ENCODE data around the gene MFNG. TPM values are rescaled to one million over a fixed set of nuclear protein-coding genes. Genes with fewer than 3 reads are reported as not detected.

The MFNG gene
- total and polyA plus RNA-seq, 5 experiments from 2014 or later: 233 to 401 (median 290) TPM

GRCh38 chr22:37451218-37451617 lies 35.0 kb downstream of the MFNG start:
- Mint-ChIP-seq H3K4me3 (no peak overlapping the region), H3K9me3 (no peaks in the 10 kb centered on the region), H3K36me3 (peaks cover 0 to 6% (median 2%) of the 10 kb centered on the region in 3 donors), H3K27me3 (no peaks in the 10 kb centered on the region), H3K27ac (no peak overlapping the region), H3K4me1 (peaks cover 2 to 9% (median 6%) of the 10 kb centered on the region in 4 donors)
- DNase-seq (no peak), ATAC-seq (no peak)
- POLR2A ChIA-PET: no interaction called here

DNA sequence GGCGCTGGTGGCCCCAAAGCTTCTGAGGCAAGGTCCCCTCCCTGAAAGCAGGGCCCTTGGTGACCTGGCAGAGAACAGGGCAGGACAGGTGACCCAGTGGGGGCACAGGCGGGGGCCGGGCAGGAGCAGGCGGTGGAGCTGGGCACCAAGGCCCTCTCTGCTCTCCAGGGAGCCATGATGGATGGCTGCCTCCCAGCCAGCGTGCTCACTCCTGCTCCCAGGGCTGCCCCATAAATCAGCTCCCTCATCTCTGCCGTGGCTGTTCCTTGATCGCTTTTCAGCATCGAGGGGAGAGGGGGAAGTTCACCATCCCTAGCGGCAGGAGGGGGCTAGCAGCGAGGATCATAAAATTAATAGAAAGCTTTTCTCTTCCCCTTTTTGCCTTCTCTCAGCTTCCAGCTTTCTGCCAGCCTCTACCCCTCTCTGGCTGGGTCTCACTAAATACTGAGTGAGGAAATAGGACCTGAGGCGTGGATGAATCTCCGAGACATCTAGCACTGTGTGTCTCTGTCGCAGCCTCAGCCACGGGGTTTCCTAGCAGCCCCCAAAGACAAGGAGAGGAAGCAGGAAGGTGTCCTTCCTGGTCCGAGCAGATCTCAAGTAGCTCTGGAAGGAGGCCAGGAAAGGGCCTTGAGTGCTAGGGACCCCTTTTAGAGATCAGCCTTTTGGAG lies 36.7 kb downstream of the MFNG start:
- POLR2A ChIA-PET: no interaction called here
- H3K36me3 Mint-ChIP-seq: peaks cover 0 to 2% (median 0%) of the 10 kb centered on the region in 3 donors
- ATAC-seq (no peak), DNase-seq (no peak)
- peaks cover 2 to 9% (median 5%) of the 10 kb centered on the region in 4 donors for H3K4me1 Mint-ChIP-seq
- H3K4me3 Mint-ChIP-seq: no peak overlapping the region
- H3K27me3 Mint-ChIP-seq: no peaks in the 10 kb centered on the region
- H3K27ac Mint-ChIP-seq: no peak overlapping the region
- H3K9me3 Mint-ChIP-seq: no peaks in the 10 kb centered on the region

GRCh38 chr22:37448516-37449127 lies 37.6 kb downstream of the MFNG start:
- Mint-ChIP-seq H3K27me3 (no peaks in the 10 kb centered on the region), H3K27ac (peak overlapping the region in 2 of 10 donors; percentile 47 to 51), H3K4me3 (no peak overlapping the region), H3K4me1 (peaks cover 2 to 9% (median 5%) of the 10 kb centered on the region in 4 donors), H3K36me3 (peaks cover 0 to 2% (median 0%) of the 10 kb centered on the region in 3 donors), H3K9me3 (no peaks in the 10 kb centered on the region)
- POLR2A ChIA-PET: no interaction called here
- ATAC-seq: no peak
- no peak for DNase-seq

DNA sequence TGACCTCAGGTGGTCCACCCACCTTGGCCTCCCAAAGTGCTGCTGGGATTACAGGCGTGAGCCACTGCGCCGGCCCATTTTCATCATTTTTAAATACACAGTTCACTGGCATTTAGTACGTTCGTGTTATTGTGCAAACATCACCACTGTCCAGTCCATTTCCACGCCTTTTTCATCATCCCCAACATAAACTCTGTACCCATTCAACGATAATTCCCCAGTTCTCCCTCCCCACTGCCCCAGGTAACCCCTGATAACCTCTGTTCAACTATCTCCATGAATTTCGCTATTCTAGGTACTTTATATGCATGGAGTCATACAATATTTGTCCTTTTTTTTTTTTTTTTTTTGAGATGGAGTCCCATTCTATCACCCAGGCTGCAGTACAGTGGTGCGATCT lies 40.7 kb downstream of the MFNG start:
- H3K27me3 Mint-ChIP-seq: peaks cover 0 to 8% (median 3%) of the 10 kb centered on the region in 5 donors

DNA sequence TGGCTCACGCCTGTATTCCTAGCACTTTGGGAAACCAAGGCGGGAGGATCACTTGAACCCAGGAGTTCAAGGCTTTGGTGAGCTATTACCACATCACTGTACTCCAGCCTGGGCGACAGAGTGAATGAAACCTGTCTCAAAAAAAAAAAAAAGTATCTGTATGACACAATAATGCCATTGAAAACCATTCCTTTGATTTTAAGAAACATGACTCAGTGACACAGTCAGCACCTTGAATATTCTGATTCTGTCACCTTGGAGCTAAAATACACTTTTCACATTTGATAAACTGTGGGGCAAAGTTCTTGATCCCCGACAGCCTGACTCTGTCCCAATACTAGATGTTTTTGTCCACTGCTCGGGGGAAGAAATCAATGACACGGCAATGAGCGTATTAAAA lies 42.2 kb downstream of the MFNG start:
- peaks cover 0 to 4% (median 2%) of the 10 kb centered on the region in 9 donors for H3K9me3 Mint-ChIP-seq
- ATAC-seq: no peak
- peaks cover 0 to 10% (median 3%) of the 10 kb centered on the region in 5 donors for H3K27me3 Mint-ChIP-seq
- POLR2A ChIA-PET: interaction anchor here (0.7 kb wide), 1 partner anchor 928 kb away, joined by 5 read pairs; no protein-coding TSS in a partner anchor
- H3K27ac Mint-ChIP-seq: no peak overlapping the region
- H3K36me3 Mint-ChIP-seq: peaks cover 0 to 6% (median 2%) of the 10 kb centered on the region in 3 donors
- no peak overlapping the region for H3K4me3 Mint-ChIP-seq
- no peak for DNase-seq
- H3K4me1 Mint-ChIP-seq: peaks cover 0 to 6% (median 0%) of the 10 kb centered on the region in 4 donors

More for the DNA sequence above, 40.7 kb downstream of the MFNG start:
- ATAC-seq (no peak), DNase-seq (no peak)
- H3K4me1 Mint-ChIP-seq: peaks cover 0 to 10% (median 4%) of the 10 kb centered on the region in 4 donors
- peaks cover 0 to 4% (median 2%) of the 10 kb centered on the region in 9 donors for H3K9me3 Mint-ChIP-seq
- POLR2A ChIA-PET: interaction anchor here (0.7 kb wide), 1 partner anchor 173 kb away, joined by 3 read pairs; no protein-coding TSS in a partner anchor
- peaks cover 0 to 6% (median 2%) of the 10 kb centered on the region in 3 donors for H3K36me3 Mint-ChIP-seq
- H3K4me3 Mint-ChIP-seq: no peak overlapping the region
- H3K27ac Mint-ChIP-seq: peak overlapping the region in 1 of 10 donors; percentile 80

GRCh38 chr22:37443086-37443485 lies 43.1 kb downstream of the MFNG start:
- POLR2A ChIA-PET: no interaction called here
- Mint-ChIP-seq H3K27ac (no peak overlapping the region), H3K4me1 (peaks cover 0 to 6% (median 0%) of the 10 kb centered on the region in 4 donors), H3K9me3 (peaks cover 0 to 4% (median 2%) of the 10 kb centered on the region in 9 donors), H3K36me3 (peaks cover 0 to 6% (median 2%) of the 10 kb centered on the region in 3 donors), H3K4me3 (no peak overlapping the region), H3K27me3 (peaks cover 0 to 10% (median 3%) of the 10 kb centered on the region in 5 donors)
- ATAC-seq (no peak), DNase-seq (no peak)

GRCh38 chr22:37442537-37442936 lies 43.6 kb downstream of the MFNG start:
- POLR2A ChIA-PET: no interaction called here
- Mint-ChIP-seq H3K4me3 (no peak overlapping the region), H3K36me3 (peaks cover 0 to 6% (median 2%) of the 10 kb centered on the region in 3 donors), H3K27me3 (peaks cover 0 to 10% (median 3%) of the 10 kb centered on the region in 5 donors), H3K9me3 (peaks cover 0 to 4% (median 2%) of the 10 kb centered on the region in 9 donors), H3K4me1 (peaks cover 0 to 6% (median 0%) of the 10 kb centered on the region in 4 donors), H3K27ac (no peak overlapping the region)
- no peak for DNase-seq
- no peak for ATAC-seq

GRCh38 chr22:37442135-37442534 lies 44.0 kb downstream of the MFNG start:
- Mint-ChIP-seq H3K4me3 (no peak overlapping the region), H3K27me3 (peaks cover 0 to 13% (median 3%) of the 10 kb centered on the region in 5 donors), H3K27ac (peak overlapping the region in 1 of 10 donors; percentile 41), H3K4me1 (peaks cover 0 to 6% (median 0%) of the 10 kb centered on the region in 4 donors), H3K9me3 (peaks cover 0 to 4% (median 2%) of the 10 kb centered on the region in 9 donors), H3K36me3 (peaks cover 0 to 6% (median 2%) of the 10 kb centered on the region in 3 donors)
- ATAC-seq (no peak), DNase-seq (no peak)
- POLR2A ChIA-PET: no interaction called here

- H3K4me1 Mint-ChIP-seq: peaks cover 0 to 6% (median under 1%) of the 10 kb centered on the region in 4 donors
- no peak for ATAC-seq
- H3K9me3 Mint-ChIP-seq: peaks cover 0 to 4% (median 2%) of the 10 kb centered on the region in 9 donors
- H3K27ac Mint-ChIP-seq: no peak overlapping the region
- peaks cover 0 to 6% (median 2%) of the 10 kb centered on the region in 3 donors for H3K36me3 Mint-ChIP-seq
- no peak for DNase-seq
- H3K27me3 Mint-ChIP-seq: peaks cover 0 to 13% (median 3%) of the 10 kb centered on the region in 5 donors
- POLR2A ChIA-PET: no interaction called here
- H3K4me3 Mint-ChIP-seq: no peak overlapping the region
Observed at GRCh38 chr22:37440875-37441274, 45.3 kb downstream of the MFNG start.

DNA sequence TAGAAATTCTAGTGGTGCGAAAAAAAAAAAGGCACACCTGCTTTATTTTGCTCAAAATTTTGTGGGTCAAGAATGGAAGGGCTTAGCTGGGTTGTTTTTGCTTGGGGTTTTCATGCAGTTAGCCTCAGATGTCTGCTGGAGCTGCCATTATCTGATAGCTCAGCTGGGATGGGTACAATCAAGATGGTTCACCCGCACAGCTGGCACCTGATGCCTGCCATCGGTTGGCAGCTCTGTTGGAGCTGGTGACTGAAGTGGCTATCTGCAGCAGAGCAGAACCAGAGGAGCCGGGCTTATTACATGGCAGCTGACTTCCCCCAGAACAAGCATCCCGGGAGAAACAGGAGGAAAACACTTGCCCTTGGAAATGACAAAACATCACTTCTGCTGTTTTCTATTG lies 46.8 kb downstream of the MFNG start:
- H3K27ac Mint-ChIP-seq: no peak overlapping the region
- no peak overlapping the region for H3K4me3 Mint-ChIP-seq
- H3K4me1 Mint-ChIP-seq: peaks cover 0 to 6% (median under 1%) of the 10 kb centered on the region in 4 donors
- H3K36me3 Mint-ChIP-seq: peaks cover 0 to 6% (median 2%) of the 10 kb centered on the region in 3 donors
- H3K9me3 Mint-ChIP-seq: peaks cover 0 to 4% (median 2%) of the 10 kb centered on the region in 9 donors
- ATAC-seq (no peak), DNase-seq (no peak)
- peaks cover 0 to 14% (median 3%) of the 10 kb centered on the region in 5 donors for H3K27me3 Mint-ChIP-seq
- POLR2A ChIA-PET: no interaction called here

- POLR2A ChIA-PET: no interaction called here
- peaks cover 0 to 4% (median 2%) of the 10 kb centered on the region in 4 donors for H3K4me1 Mint-ChIP-seq
- DNase-seq (no peak), ATAC-seq (no peak)
- H3K27ac Mint-ChIP-seq: no peak overlapping the region
- H3K27me3 Mint-ChIP-seq: peaks cover 8 to 22% (median 14%) of the 10 kb centered on the region in 5 donors
- H3K36me3 Mint-ChIP-seq: no peaks in the 10 kb centered on the region
- no peak overlapping the region for H3K4me3 Mint-ChIP-seq
- peaks cover 0 to 4% (median 0%) of the 10 kb centered on the region in 9 donors for H3K9me3 Mint-ChIP-seq
Observed at GRCh38 chr22:37435970-37436603, 50.1 kb downstream of the MFNG start.

DNA sequence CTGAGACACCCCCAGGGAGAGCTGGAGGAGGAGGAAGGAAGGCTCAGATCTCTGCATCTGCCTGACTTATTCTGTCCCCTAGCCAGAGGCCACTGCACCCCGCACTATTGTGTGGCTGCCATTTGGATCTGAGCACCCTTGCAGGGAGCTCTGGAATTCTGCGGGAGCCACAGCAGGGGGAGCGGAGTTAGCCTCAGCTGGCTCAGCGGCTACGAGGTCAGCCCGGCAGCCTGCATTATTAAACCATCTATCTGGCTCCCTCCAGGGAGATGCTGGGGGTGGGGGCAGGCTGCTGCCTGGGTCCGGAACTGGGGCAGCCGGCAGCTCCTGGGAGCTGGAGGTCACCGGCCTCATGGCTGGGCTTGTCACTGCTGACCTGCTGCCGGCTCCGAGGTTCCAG lies 52.4 kb downstream of the MFNG start:
- Mint-ChIP-seq H3K36me3 (no peaks in the 10 kb centered on the region), H3K27ac (no peak overlapping the region), H3K4me1 (peaks cover 6 to 10% (median 8%) of the 10 kb centered on the region in 4 donors), H3K4me3 (no peak overlapping the region), H3K27me3 (peaks cover 20 to 39% (median 26%) of the 10 kb centered on the region in 5 donors), H3K9me3 (peaks cover 0 to 2% (median 0%) of the 10 kb centered on the region in 9 donors)
- ATAC-seq (no peak), DNase-seq (no peak)
- POLR2A ChIA-PET: no interaction called here
